LNCaP clone FGC (cell line): ENCODE measurements around the gene KIDINS220.

Source experiments
- DNase-seq: peaks from one replicate; pipeline ENCODE4 v3.0.0-alpha.2; 2011; ENCODE audit warnings: low read depth
- H3K4me3 ChIP-seq: 2 replicates; pipeline ENCODE4 v1.5.1; 2011; ENCODE audit warnings: mild to moderate bottlenecking, low read depth, low read length, control low read depth
- CTCF ChIP-seq: IDR thresholded peaks from 2 replicates; pipeline ENCODE4 v1.5.1; 2012; ENCODE audit warnings: mild to moderate bottlenecking; ENCODE audit not compliant: control insufficient read depth, insufficient read depth; ENCODE audit errors: extremely low read depth

The KIDINS220 gene

DNA sequence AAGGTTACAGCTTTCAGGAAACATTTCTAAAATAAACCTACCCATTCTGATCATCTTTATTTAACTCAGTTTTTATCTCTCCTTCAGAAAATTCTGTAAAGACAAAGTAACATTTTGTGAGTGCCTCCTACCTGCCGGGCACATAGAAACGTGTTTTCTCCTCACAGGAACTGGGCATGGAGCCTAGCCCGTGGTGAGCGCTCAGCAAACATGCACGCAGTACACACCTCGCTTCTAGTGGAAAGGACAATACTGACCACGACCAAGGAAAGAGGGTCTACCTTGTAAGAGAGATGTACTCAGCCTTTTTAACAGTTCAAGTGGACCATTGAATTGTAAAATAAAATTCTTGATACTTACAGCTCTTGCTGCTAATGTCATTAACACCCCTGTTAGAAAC is 24.8 kb upstream of the KIDINS220 start:
- no peak overlapping the region for H3K4me3 ChIP-seq
- TF ChIP-seq CTCF: no peak

DNA sequence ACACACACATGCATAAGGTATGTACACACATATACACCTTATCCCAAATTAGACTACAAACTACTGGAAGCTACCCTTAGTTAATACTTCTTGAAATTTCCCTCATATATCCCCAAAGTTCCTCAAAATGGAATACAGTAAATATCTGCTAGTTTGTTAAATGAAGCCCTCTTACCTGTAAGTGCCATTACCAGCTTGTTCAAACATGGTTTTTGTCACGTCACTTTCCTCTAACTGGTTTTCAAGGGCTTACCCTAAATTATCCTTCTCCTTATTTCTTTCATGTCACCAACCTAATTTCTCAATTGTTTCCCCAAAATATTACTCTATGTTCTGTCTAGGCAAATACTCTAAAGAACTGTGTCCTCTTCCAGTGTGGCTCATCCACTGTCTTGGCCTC is 24.4 kb upstream of the KIDINS220 start:
- TF ChIP-seq CTCF: no peak
- H3K4me3 ChIP-seq: no peak overlapping the region

More for the DNA sequence above, 24.8 kb upstream of the KIDINS220 start:
- DNase-seq: no peak

GRCh38 chr2:8860239-8860638 is 22.8 kb upstream of the KIDINS220 start:
- no peak for TF ChIP-seq CTCF
- DNase-seq: no peak
- no peak overlapping the region for H3K4me3 ChIP-seq

More for the DNA sequence above, 24.4 kb upstream of the KIDINS220 start:
- DNase-seq: no peak

DNA sequence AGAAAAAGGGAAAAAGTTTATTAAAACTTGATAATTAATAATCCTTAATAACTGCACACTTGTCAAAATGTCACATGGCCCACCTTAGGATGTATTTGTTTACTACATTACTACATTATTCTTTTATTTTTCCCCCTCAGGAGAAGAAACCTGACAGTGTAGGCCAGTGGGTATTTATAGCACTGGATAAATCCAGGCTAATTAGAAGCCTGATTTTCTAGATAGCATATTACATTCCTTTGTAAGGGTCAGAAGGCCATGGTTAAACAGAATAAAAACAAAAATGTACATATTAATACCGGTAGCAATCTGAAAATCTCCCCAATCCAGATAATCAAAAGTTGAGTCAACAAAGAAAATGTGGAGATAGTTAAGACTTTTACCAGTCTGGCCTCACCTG is 21.5 kb upstream of the KIDINS220 start:
- H3K4me3 ChIP-seq: no peak overlapping the region
- no peak for TF ChIP-seq CTCF

GRCh38 chr2:8858264-8858663 is 20.9 kb upstream of the KIDINS220 start:
- H3K4me3 ChIP-seq: no peak overlapping the region
- no peak for DNase-seq
- no peak for TF ChIP-seq CTCF

More for the DNA sequence above, 21.5 kb upstream of the KIDINS220 start:
- no peak for DNase-seq

DNA sequence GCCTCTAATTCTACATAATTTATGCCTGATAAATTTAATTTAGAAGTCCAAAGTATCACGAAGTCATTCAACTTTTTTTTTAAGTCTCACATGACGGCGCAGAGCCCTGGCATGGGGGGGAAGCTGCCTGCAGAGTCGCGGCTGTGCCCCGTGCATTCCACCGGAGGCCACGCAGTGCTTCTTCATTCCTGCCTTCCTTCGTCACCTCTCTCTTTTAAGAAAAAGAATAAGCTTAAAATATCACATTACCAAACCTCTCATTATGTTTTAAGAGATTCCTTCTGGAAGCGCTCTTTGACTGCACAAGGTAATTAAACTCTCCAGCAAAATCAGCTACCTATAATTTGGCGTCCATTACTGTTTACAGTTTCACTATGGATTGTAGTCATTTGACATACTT is 20.3 kb upstream of the KIDINS220 start:
- no peak overlapping the region for H3K4me3 ChIP-seq
- no peak for DNase-seq
- TF ChIP-seq CTCF: no peak

- no peak for DNase-seq
- no peak for TF ChIP-seq CTCF
- H3K4me3 ChIP-seq: no peak overlapping the region
Measured at GRCh38 chr2:8856176-8856575, 18.8 kb upstream of the KIDINS220 start.
